HEK293T (cell line): Measurements from ENCODE around the gene IDH2.

Experiments used
- ARNT ChIP-seq: fragments of 450-650 bp; IDR thresholded peaks from 2 replicates; pipeline ENCODE4 v1.6.1; 2017; ENCODE audit warnings: mild to moderate bottlenecking
- BHLHE40 ChIP-seq: fragments of 450-650 bp; IDR thresholded peaks from 2 replicates; pipeline ENCODE4 v1.6.1; 2016; ENCODE audit warnings: mild to moderate bottlenecking, moderate library complexity, borderline replicate concordance
- CTBP1 ChIP-seq: fragments of 450-650 bp; IDR thresholded peaks from 2 replicates; pipeline ENCODE4 v1.6.1; 2016; ENCODE audit warnings: borderline replicate concordance
- ELF4 ChIP-seq: fragments of 450-650 bp; IDR thresholded peaks from 2 replicates; pipeline ENCODE4 v1.6.1; 2017; ENCODE audit warnings: antibody characterized with exemption
- FOXA1 ChIP-seq: fragments of 450-650 bp; IDR thresholded peaks from 2 replicates; pipeline ENCODE4 v1.6.1; 2016; ENCODE audit warnings: mild to moderate bottlenecking
- FOXK2 ChIP-seq: fragments of 450-650 bp; IDR thresholded peaks from 2 replicates; pipeline ENCODE4 v1.6.1; 2016; ENCODE audit warnings: mild to moderate bottlenecking
- FOXM1 ChIP-seq: fragments of 450-650 bp; IDR thresholded peaks from 2 replicates; pipeline ENCODE4 v1.6.1; 2017; ENCODE audit warnings: mild to moderate bottlenecking, borderline replicate concordance
- LEF1 ChIP-seq: fragments of 450-650 bp; IDR thresholded peaks from 2 replicates; pipeline ENCODE4 v1.6.1; 2017; ENCODE audit warnings: mild to moderate bottlenecking, borderline replicate concordance
- NFRKB ChIP-seq: fragments of 450-650 bp; IDR thresholded peaks from 2 replicates; pipeline ENCODE4 v1.6.1; 2016; ENCODE audit warnings: mild to moderate bottlenecking, moderate library complexity
- SP1 ChIP-seq: fragments of 450-650 bp; IDR thresholded peaks from 2 replicates; pipeline ENCODE4 v1.6.1; 2017
- SUZ12 ChIP-seq: fragments of 450-650 bp; IDR thresholded peaks from 2 replicates; pipeline ENCODE4 v1.6.1; 2016; ENCODE audit warnings: mild to moderate bottlenecking
- TARDBP ChIP-seq: fragments of 450-650 bp; IDR thresholded peaks from 2 replicates; pipeline ENCODE4 v1.6.1; 2016
- ZNF384 ChIP-seq: fragments of 450-650 bp; IDR thresholded peaks from 2 replicates; pipeline ENCODE4 v1.6.1; 2016
- TF ChIP-seq, protein P1 (sequence below): fragments of 450-650 bp; IDR thresholded peaks from 2 replicates; pipeline ENCODE4 v1.6.1; 2016

DNA sequence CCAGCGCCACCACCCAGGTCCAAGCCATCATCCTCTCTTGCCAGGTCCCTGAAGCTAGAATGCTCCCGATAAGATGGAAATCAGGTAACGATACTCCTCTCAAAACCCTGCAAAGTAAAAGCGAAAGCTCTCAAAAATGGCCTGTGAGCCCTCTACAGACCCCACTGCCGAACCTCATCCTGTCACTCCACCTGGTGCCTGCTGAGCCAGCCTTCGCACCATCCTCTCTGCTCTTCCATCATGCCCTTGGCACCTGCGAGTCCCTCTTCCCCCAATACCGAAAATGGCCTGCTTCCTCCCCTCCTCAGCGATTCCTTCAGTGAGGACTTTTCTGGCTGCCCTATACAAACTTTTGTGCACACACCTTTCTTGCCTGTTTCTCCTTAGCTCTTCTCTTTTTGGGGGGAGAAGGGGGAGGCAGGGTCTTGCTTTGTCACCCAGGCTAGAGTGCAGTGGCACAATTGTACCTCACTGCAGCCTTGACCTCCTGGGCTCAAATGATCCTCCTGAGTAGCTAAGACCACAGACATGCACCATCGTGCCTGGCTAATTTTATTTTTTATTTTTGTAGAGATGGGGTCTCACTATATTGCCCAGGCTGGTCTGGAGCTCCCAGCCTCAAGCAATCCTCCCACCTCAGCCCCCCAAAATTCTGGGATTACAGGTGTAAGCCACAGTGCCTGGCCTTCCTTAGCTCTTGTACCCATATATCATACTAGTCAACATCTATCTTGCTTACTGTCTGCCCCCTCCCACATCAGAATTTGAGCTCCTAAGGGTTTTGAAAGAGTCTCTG is 3.0 kb downstream of the IDH2 start:
- no peak for TF ChIP-seq LEF1
- TF ChIP-seq FOXK2: no peak
- no peak for TF ChIP-seq FOXM1
- no peak for TF ChIP-seq SP1
- TF ChIP-seq ZNF384: no peak
- no peak for TF ChIP-seq BHLHE40
- TF ChIP-seq, protein P1, sequence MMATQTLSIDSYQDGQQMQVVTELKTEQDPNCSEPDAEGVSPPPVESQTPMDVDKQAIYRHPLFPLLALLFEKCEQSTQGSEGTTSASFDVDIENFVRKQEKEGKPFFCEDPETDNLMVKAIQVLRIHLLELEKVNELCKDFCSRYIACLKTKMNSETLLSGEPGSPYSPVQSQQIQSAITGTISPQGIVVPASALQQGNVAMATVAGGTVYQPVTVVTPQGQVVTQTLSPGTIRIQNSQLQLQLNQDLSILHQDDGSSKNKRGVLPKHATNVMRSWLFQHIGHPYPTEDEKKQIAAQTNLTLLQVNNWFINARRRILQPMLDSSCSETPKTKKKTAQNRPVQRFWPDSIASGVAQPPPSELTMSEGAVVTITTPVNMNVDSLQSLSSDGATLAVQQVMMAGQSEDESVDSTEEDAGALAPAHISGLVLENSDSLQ: no peak
- TF ChIP-seq CTBP1: no peak
- TF ChIP-seq FOXA1: no peak
- TF ChIP-seq SUZ12: no peak
- TF ChIP-seq ARNT: no peak
- TF ChIP-seq NFRKB: no peak
- no peak for TF ChIP-seq ELF4
- no peak for TF ChIP-seq TARDBP
